Measurements from ENCODE around the gene CDH20.

Gene CDH20

DNA sequence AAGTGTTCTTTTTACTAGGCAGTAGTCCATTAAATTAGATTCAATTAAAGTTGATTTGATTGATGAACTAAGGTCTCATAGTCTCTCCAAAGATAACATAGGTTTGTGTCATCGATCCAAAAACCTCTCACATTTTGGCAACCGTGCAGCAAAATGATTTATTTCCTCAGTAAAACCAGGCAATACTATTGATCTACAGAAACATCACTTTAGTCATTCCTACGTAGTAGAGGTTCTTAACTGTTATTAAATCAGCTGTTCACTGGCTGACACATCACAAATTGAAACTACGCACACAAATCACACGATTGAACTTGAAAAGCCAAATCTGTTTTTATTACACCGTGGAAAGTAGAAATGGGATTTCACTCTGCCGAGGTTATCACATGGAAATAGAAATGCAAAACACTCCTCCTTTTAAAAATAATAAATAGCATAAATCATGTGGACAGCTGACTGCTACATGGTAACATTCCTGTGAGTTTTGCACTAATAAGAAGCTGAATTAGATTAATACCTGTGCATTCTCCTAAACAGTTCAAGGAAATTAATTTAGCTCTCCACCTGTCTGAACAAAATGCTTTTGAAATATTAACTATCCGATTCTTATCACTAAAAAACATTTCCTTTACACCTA is 262.5 kb downstream of the CDH20 start:
- DNase-seq = no peak
- in situ Hi-C loops (cut with MboI; ENCODE audit: low pct_unique_long_range_greater_than_20kb, low sequenced_read_pairs) = no loop called here

DNA sequence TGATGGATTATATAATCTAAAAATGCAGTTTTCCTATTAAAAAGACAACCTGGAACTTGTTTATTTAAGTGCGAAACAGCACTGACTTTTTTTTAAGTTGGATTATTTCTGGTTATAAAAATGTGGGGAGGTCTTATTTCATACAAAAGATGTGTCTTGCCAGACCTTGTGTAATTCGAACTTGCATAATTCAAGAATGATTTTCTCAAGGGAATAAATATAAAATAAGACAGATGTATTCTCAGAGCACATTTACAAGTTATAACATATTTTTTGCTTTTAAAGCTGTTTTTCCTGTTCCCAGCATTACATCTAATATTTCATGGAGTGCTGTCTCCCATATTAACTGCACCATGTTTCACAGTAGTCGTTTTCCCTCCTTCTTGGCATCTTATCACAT is 263.1 kb downstream of the CDH20 start:
- in situ Hi-C loops (cut with MboI; ENCODE audit: low pct_unique_long_range_greater_than_20kb, low sequenced_read_pairs) = no loop called here
- no peak for DNase-seq

DNA sequence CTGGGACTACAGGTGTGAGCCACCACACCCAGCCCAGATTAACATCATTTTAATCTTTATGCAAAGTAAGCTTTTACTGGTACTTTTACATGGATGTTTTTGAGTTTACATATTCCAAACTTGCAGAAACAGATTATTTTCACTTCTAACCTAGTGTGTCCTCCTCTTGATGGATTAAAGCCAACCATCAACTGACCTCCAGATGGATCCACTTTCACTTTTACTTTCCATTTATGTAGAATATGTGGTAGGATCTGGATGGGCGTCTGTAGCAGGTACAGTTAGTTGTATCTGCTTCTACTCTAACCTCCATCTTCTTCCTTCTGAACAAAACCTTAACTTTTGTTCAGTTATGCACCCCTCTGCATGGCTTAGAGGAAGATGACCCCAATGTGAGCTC is 264.1 kb downstream of the CDH20 start:
- no peak for DNase-seq
- in situ Hi-C loops (cut with MboI; ENCODE audit: low pct_unique_long_range_greater_than_20kb, low sequenced_read_pairs) = no loop called here

DNA sequence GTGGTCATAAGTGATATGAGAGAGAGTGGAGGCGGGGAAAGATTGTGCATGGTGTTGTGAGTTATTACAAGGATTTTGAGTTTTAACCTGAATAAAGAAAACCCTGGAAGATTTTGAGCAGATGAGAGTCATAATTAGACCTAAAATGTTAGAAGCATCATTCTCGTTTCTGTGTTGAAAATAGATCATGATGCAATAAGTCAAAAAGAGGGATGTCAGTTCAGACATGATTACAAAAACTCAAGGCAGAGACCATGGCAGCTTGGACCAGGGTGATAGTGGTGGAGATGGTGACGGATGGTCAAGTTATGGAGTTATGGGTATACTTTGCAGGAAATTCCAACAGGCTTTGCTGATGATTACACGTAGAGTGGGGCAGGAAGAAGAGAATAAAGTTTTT is 267.2 kb downstream of the CDH20 start:
- no peak for DNase-seq
- in situ Hi-C loops (cut with MboI; ENCODE audit: low pct_unique_long_range_greater_than_20kb, low sequenced_read_pairs) = no loop called here

DNA sequence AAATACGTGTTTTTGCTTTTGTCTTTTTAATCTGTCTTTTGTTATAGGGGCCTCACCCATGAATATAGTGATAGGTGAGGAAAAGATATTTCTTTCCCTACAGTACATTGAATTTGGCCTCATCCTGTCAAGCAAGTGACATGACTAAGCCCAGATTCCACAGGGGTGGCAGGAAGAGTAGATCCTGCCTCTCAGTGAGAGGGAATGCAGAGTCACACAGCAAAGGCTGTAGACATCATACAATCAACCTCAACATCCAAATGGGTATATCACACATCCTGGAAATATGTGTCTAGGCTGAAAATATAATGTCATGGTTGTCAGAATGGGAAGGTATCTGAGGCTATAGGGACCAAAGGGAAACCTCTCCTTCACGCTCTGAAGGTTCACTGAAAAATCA is 269.6 kb downstream of the CDH20 start:
- no peak for DNase-seq
- in situ Hi-C loops (cut with MboI; ENCODE audit: low pct_unique_long_range_greater_than_20kb, low sequenced_read_pairs) = no loop called here
